Kidney (tissue), 14 donors: ENCODE data around the gene TXNDC11. TPM values are rescaled to one million over a fixed set of nuclear protein-coding genes. Genes with fewer than 3 reads are reported as not detected.

ENCODE experiments used
- DNase-seq, 5 donors: peaks; one replicate each; pipeline ENCODE4 v3.0.0-alpha.2; 2013 to 2020
- FAIRE-seq: peaks from 2 replicates; lab custom pipeline; 2012; peaks lifted over from hg19 to GRCh38; lab: Jason Lieb, UNC
- H3K27ac ChIP-seq, 2 donors: one replicate each; pipeline ENCODE4 v1.7.0; 2013; ENCODE audit warnings: low read depth in 2 of 2, low read length in 2 of 2, inconsistent platforms in 1 of 2
- H3K27me3 ChIP-seq: one replicate; pipeline ENCODE4 v1.7.1; 2013; ENCODE audit warnings: low read length, inconsistent platforms; ENCODE audit not compliant: control insufficient read depth, insufficient read depth
- H3K36me3 ChIP-seq, 3 donors: one replicate each; pipeline versions ENCODE4 v1.7.0 to v1.7.1; 2013; ENCODE audit warnings: low read length in 3 of 3, control low read depth in 1 of 3, inconsistent platforms in 1 of 3; ENCODE audit not compliant: insufficient read depth in 3 of 3, control insufficient read depth in 2 of 3
- H3K4me1 ChIP-seq, 3 donors: one replicate each; pipeline versions ENCODE4 v1.7.0 to v1.7.1; 2013; ENCODE audit warnings: low read length in 3 of 3, inconsistent platforms in 1 of 3, low read depth in 1 of 3; ENCODE audit not compliant: control insufficient read depth in 2 of 3, insufficient read depth in 2 of 3
- H3K4me3 ChIP-seq, 3 donors: one replicate each; pipeline versions ENCODE4 v1.7.0 to v1.8.1; 2013; ENCODE audit warnings: low read length in 3 of 3, control low read depth in 1 of 3, inconsistent platforms in 1 of 3
- H3K9ac ChIP-seq, 3 donors: one replicate each; pipeline versions ENCODE4 v1.7.0 to v1.7.1; 2013; ENCODE audit warnings: low read length in 3 of 3, control low read depth in 1 of 3, inconsistent platforms in 1 of 3
- H3K9me3 ChIP-seq, 3 donors: one replicate each; pipeline versions ENCODE4 v1.7.0 to v1.7.1; 2013; ENCODE audit warnings: low read length in 3 of 3, control low read depth in 1 of 3, inconsistent platforms in 1 of 3; ENCODE audit not compliant: control insufficient read depth in 2 of 3, insufficient read depth in 1 of 3
- intact Hi-C: fragments of 100-400 bp; cut with DNase I; formaldehyde crosslinking; loops from one replicate; pipeline ENCODE4 v1.11.1; 2022
- polyA plus RNA-seq: library from polyadenylated mRNA; stranded (reverse); fragments of 350-450 nt; fragmentation: Illumina TruSeq; extraction: RNeasy Lipid Tissue Mini Kit (QIAGEN cat#74804); gene quantifications from one replicate; pipeline ENCODE4 v1.2.3, GENCODE V29; 2014; ENCODE audit warnings: low read depth, low replicate concordance; ENCODE audit not compliant: insufficient read depth
- total RNA-seq: library from RNA; stranded (reverse); fragmentation: NEBNext Ultra II Directional; extraction: Animal tissue kit (Norgen Biotek cat#: 25700); gene quantifications from one replicate; pipeline ENCODE4 v1.2.1, GENCODE V29; 2021
- TF ChIP-seq, protein P1 (sequence below): IDR thresholded peaks from 3 replicates; pipeline ENCODE4 v1.5.1; 2012; ENCODE audit warnings: mild to moderate bottlenecking, moderate library complexity, borderline replicate concordance; ENCODE audit not compliant: insufficient read depth; ENCODE audit errors: extremely low read depth
- donor health status: control.
- donor health status: control.
- donor health status: control.
- donor health status: control.
- donor health status: control.
- donor health status: DM: yes; HTN: yes; CAD: no.
- donor health status: Normal renal cell carcinoma (clear cell type).

Gene TXNDC11
- total and polyA plus RNA-seq, 2 donors from 2014 or later, result 60.8 to 70.9 TPM

- DNase-seq, result no peak
- intact Hi-C loops, result no loop called here
- Histone ChIP-seq H3K4me3 (no peak overlapping the region), H3K9me3 (no peaks in the 10 kb centered on the region), H3K36me3 (peaks cover 6 to 48% (median 20%) of the 10 kb centered on the region in 3 donors), H3K27ac (no peak overlapping the region), H3K27me3 (no peaks in the 10 kb centered on the region), H3K4me1 (peaks cover 0 to 36% (median 11%) of the 10 kb centered on the region in 3 donors), H3K9ac (no peak overlapping the region)
- TF ChIP-seq, protein P1, sequence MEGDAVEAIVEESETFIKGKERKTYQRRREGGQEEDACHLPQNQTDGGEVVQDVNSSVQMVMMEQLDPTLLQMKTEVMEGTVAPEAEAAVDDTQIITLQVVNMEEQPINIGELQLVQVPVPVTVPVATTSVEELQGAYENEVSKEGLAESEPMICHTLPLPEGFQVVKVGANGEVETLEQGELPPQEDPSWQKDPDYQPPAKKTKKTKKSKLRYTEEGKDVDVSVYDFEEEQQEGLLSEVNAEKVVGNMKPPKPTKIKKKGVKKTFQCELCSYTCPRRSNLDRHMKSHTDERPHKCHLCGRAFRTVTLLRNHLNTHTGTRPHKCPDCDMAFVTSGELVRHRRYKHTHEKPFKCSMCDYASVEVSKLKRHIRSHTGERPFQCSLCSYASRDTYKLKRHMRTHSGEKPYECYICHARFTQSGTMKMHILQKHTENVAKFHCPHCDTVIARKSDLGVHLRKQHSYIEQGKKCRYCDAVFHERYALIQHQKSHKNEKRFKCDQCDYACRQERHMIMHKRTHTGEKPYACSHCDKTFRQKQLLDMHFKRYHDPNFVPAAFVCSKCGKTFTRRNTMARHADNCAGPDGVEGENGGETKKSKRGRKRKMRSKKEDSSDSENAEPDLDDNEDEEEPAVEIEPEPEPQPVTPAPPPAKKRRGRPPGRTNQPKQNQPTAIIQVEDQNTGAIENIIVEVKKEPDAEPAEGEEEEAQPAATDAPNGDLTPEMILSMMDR, result no peak
- FAIRE-seq, result no peak
Measured at GRCh38 chr16:11731222-11731621, 11.4 kb downstream of the TXNDC11 start.

GRCh38 chr16:11729787-11730186 lies 12.9 kb downstream of the TXNDC11 start:
- intact Hi-C loops, result no loop called here
- FAIRE-seq, result no peak
- Histone ChIP-seq H3K4me3 (no peak overlapping the region), H3K9me3 (no peaks in the 10 kb centered on the region), H3K27ac (no peak overlapping the region), H3K36me3 (peaks cover 6 to 48% (median 13%) of the 10 kb centered on the region in 3 donors), H3K27me3 (no peaks in the 10 kb centered on the region), H3K9ac (no peak overlapping the region), H3K4me1 (peaks cover 0 to 35% (median 10%) of the 10 kb centered on the region in 3 donors)
- TF ChIP-seq, protein P1, result no peak
- DNase-seq, result no peak

DNA sequence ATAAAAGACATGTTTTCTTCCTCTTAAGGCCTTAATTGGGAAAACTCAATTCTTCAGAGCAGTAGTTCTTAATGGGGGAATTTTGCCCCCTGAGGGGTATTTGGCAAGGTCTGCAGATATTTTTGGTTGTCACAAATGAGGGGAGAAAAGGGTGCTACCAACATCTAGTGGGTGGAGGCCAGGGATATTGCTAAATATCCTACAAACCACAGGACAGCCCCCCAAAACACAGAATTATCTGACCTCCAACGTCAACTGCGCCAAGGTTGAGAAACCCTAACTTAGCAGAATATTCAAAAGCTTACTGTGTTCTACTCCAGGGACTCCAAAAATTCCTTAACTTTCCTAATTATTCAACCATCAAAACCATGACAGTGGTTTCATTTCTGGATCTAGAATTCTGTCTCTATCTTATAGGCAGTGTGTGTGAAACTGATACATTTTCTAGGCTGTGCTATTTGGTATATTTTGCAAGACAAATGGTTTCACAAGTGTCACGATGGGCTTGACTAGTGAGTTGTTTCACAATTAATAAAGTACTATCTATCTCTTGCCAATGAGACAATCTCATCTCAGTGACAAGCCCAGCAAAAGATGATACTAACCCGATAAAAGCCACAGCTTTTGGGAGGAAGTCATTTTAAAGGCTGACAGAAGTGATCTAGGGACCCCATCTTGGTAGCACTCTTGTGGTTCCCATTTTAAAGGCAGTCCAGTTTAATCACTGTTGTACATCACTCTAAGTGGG lies 14.7 kb downstream of the TXNDC11 start:
- intact Hi-C loops, result no loop called here
- no peak for DNase-seq
- no peak overlapping the region for H3K9ac ChIP-seq
- H3K4me1 ChIP-seq, result peaks cover 0 to 30% (median 8%) of the 10 kb centered on the region in 3 donors
- no peak overlapping the region for H3K4me3 ChIP-seq
- no peak overlapping the region for H3K27ac ChIP-seq
- H3K36me3 ChIP-seq, result peaks cover 6 to 54% (median 15%) of the 10 kb centered on the region in 3 donors
- TF ChIP-seq, protein P1, result no peak
- H3K27me3 ChIP-seq, result no peaks in the 10 kb centered on the region
- no peaks in the 10 kb centered on the region for H3K9me3 ChIP-seq
- FAIRE-seq, result no peak
